ENCODE data around the gene MGAT4A. TPM values are rescaled to one million over a fixed set of nuclear protein-coding genes. Genes with fewer than 3 reads are reported as not detected.

Gene MGAT4A
- polyA plus RNA-seq, 2 donors: 2.8 to 3.0 TPM

DNA sequence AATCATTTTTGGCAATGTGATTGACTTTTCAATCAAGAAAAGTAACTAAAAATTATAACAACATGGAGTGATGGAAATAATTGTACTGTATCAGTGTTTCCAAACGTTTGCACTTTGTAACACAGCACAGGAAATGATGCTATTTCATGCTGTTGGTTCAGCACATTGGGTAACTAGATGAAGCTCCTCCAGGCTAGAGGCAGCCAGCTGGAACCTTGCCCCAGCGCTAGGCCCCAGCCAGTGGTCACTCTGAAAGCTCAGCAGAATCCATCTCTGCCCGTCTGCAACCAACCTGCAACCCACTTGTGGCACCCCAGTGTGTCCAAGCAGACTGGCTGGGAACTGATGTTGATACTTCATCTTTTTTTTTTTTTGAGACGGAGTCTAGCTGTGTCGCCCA is 107.3 kb downstream of the MGAT4A start:
- Histone ChIP-seq H3K9me3 (ENCODE audit: control insufficient read depth in 2 of 2, insufficient read depth in 1 of 2, low read depth in 1 of 2, low read length in 1 of 2) (no peaks in the 10 kb centered on the region), H3K36me3 (ENCODE audit: control insufficient read depth in 2 of 2, insufficient read depth in 2 of 2, low read length in 1 of 2) (peaks cover 0 to 3% of the 10 kb centered on the region in 2 donors), H3K27me3 (ENCODE audit: control insufficient read depth in 1 of 2, insufficient read depth in 2 of 2, low read length in 2 of 2) (no peaks in the 10 kb centered on the region), H3K4me3 (ENCODE audit: low read depth in 1 of 2, low read length in 2 of 2) (no peak overlapping the region), H3K4me1 (ENCODE audit: control insufficient read depth in 2 of 2, insufficient read depth in 2 of 2, low read length in 1 of 2) (no peaks in the 10 kb centered on the region), H3K27ac (ENCODE audit: low read depth in 2 of 2, low read length in 1 of 2) (no peak overlapping the region)
- 73 to 80% methylated on average over 5 of the region's 5 CpGs for WGBS, 2 donors

- peaks cover 11 to 17% of the 10 kb centered on the region in 2 donors for H3K36me3 ChIP-seq (ENCODE audit: control insufficient read depth in 2 of 2, insufficient read depth in 2 of 2, low read length in 1 of 2)
- no peaks in the 10 kb centered on the region for H3K27me3 ChIP-seq (ENCODE audit: control insufficient read depth in 1 of 2, insufficient read depth in 2 of 2, low read length in 2 of 2)
- no peak overlapping the region for H3K4me3 ChIP-seq (ENCODE audit: low read depth in 1 of 2, low read length in 2 of 2)
- H3K27ac ChIP-seq (ENCODE audit: low read depth in 2 of 2, low read length in 1 of 2): no peak overlapping the region
- no peaks in the 10 kb centered on the region for H3K4me1 ChIP-seq (ENCODE audit: control insufficient read depth in 2 of 2, insufficient read depth in 2 of 2, low read length in 1 of 2)
- no peaks in the 10 kb centered on the region for H3K9me3 ChIP-seq (ENCODE audit: control insufficient read depth in 2 of 2, insufficient read depth in 1 of 2, low read depth in 1 of 2, low read length in 1 of 2)
- 54 to 55% methylated on average over 5 of the region's 5 CpGs for WGBS, 2 donors
Measured at GRCh38 chr2:98617149-98617548, 113.8 kb downstream of the MGAT4A start.

- peaks cover 9 to 17% of the 10 kb centered on the region in 2 donors for H3K36me3 ChIP-seq (ENCODE audit: control insufficient read depth in 2 of 2, insufficient read depth in 2 of 2, low read length in 1 of 2)
- no peak overlapping the region for H3K4me3 ChIP-seq (ENCODE audit: low read depth in 1 of 2, low read length in 2 of 2)
- no peaks in the 10 kb centered on the region for H3K4me1 ChIP-seq (ENCODE audit: control insufficient read depth in 2 of 2, insufficient read depth in 2 of 2, low read length in 1 of 2)
- 87 to 90% methylated on average over 5 of the region's 5 CpGs for WGBS, 2 donors
- H3K27ac ChIP-seq (ENCODE audit: low read depth in 2 of 2, low read length in 1 of 2): no peak overlapping the region
- H3K9me3 ChIP-seq (ENCODE audit: control insufficient read depth in 2 of 2, insufficient read depth in 1 of 2, low read depth in 1 of 2, low read length in 1 of 2): no peaks in the 10 kb centered on the region
- no peaks in the 10 kb centered on the region for H3K27me3 ChIP-seq (ENCODE audit: control insufficient read depth in 1 of 2, insufficient read depth in 2 of 2, low read length in 2 of 2)
Measured at GRCh38 chr2:98615481-98615880, 115.5 kb downstream of the MGAT4A start.

GRCh38 chr2:98614024-98614739 is 116.8 kb downstream of the MGAT4A start:
- no peak overlapping the region for H3K27ac ChIP-seq (ENCODE audit: low read depth in 2 of 2, low read length in 1 of 2)
- H3K36me3 ChIP-seq (ENCODE audit: control insufficient read depth in 2 of 2, insufficient read depth in 2 of 2, low read length in 1 of 2): peaks cover 9 to 17% of the 10 kb centered on the region in 2 donors
- 96% methylated on average over 9 of the region's 9 CpGs for WGBS, 2 donors
- H3K9me3 ChIP-seq (ENCODE audit: control insufficient read depth in 2 of 2, insufficient read depth in 1 of 2, low read depth in 1 of 2, low read length in 1 of 2): no peaks in the 10 kb centered on the region
- H3K4me1 ChIP-seq (ENCODE audit: control insufficient read depth in 2 of 2, insufficient read depth in 2 of 2, low read length in 1 of 2): no peaks in the 10 kb centered on the region
- no peak overlapping the region for H3K4me3 ChIP-seq (ENCODE audit: low read depth in 1 of 2, low read length in 2 of 2)
- H3K27me3 ChIP-seq (ENCODE audit: control insufficient read depth in 1 of 2, insufficient read depth in 2 of 2, low read length in 2 of 2): no peaks in the 10 kb centered on the region

- Histone ChIP-seq H3K4me1 (ENCODE audit: control insufficient read depth in 2 of 2, insufficient read depth in 2 of 2, low read length in 1 of 2) (peaks cover 5% of the 10 kb centered on the region in 2 donors), H3K27me3 (ENCODE audit: control insufficient read depth in 1 of 2, insufficient read depth in 2 of 2, low read length in 2 of 2) (no peaks in the 10 kb centered on the region), H3K4me3 (ENCODE audit: low read depth in 1 of 2, low read length in 2 of 2) (peak overlapping the region; percentile 99 to 100), H3K9me3 (ENCODE audit: control insufficient read depth in 2 of 2, insufficient read depth in 1 of 2, low read depth in 1 of 2, low read length in 1 of 2) (no peaks in the 10 kb centered on the region), H3K27ac (ENCODE audit: low read depth in 2 of 2, low read length in 1 of 2) (peak overlapping the region; percentile 87 to 91), H3K36me3 (ENCODE audit: control insufficient read depth in 2 of 2, insufficient read depth in 2 of 2, low read length in 1 of 2) (peaks cover 4 to 6% of the 10 kb centered on the region in 2 donors)
- WGBS, 2 donors: 3% methylated on average over 29 of the region's 29 CpGs
Measured at GRCh38 chr2:98608962-98609604, 121.8 kb downstream of the MGAT4A start.

- H3K9me3 ChIP-seq (ENCODE audit: control insufficient read depth in 2 of 2, insufficient read depth in 1 of 2, low read depth in 1 of 2, low read length in 1 of 2): no peaks in the 10 kb centered on the region
- peak within 1 kb of the TSS; percentile 99 to 100 for H3K4me3 ChIP-seq (ENCODE audit: low read depth in 1 of 2, low read length in 2 of 2)
- 0 to 1% methylated on average over 81 to 93 of the region's 93 CpGs for WGBS, 2 donors
- H3K27me3 ChIP-seq (ENCODE audit: control insufficient read depth in 1 of 2, insufficient read depth in 2 of 2, low read length in 2 of 2): no peaks in the 10 kb centered on the region
- H3K4me1 ChIP-seq (ENCODE audit: control insufficient read depth in 2 of 2, insufficient read depth in 2 of 2, low read length in 1 of 2): peaks cover 5% of the 10 kb centered on the region in 2 donors
- H3K36me3 ChIP-seq (ENCODE audit: control insufficient read depth in 2 of 2, insufficient read depth in 2 of 2, low read length in 1 of 2): peaks cover 0 to 3% of the 10 kb centered on the region in 2 donors
- H3K27ac ChIP-seq (ENCODE audit: low read depth in 2 of 2, low read length in 1 of 2): peak within 1 kb of the TSS; percentile 87 to 91
Measured at GRCh38 chr2:98608116-98608961, 122.6 kb downstream of the MGAT4A start, which contains the start of the genes COA5 and UNC50. Gene COA5, minus strand, starts transcription at chr2:98608512. Its CDS starts 107 bp downstream, at chr2:98608405. Gene UNC50, plus strand, starts transcription at chr2:98608589. Its CDS starts 1,171 bp downstream, at chr2:98609760.

DNA sequence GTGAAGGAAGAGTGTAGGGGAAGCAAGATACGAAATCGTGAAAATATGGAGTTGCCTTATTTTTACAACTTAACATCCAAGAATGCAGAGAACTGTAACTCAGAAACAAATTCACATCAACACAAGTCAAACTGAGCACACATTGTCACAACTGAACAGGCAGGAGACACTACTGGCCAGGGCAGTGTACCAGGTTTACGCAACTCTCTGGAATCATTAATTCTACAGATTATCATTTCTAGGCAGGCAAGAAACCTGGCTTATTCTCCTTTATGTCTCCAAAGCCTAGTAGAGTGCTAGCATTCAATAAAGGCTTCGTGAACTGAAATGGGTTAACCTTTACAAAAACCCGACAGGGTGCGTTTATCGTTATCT is 123.2 kb downstream of the MGAT4A start:
- H3K4me1 ChIP-seq (ENCODE audit: control insufficient read depth in 2 of 2, insufficient read depth in 2 of 2, low read length in 1 of 2): peaks cover 5% of the 10 kb centered on the region in 2 donors
- H3K9me3 ChIP-seq (ENCODE audit: control insufficient read depth in 2 of 2, insufficient read depth in 1 of 2, low read depth in 1 of 2, low read length in 1 of 2): no peaks in the 10 kb centered on the region
- WGBS, 2 donors: 9 to 10% methylated on average over 7 of the region's 7 CpGs
- peak overlapping the region; percentile 87 to 91 for H3K27ac ChIP-seq (ENCODE audit: low read depth in 2 of 2, low read length in 1 of 2)
- H3K27me3 ChIP-seq (ENCODE audit: control insufficient read depth in 1 of 2, insufficient read depth in 2 of 2, low read length in 2 of 2): no peaks in the 10 kb centered on the region
- peak overlapping the region; percentile 99 to 100 for H3K4me3 ChIP-seq (ENCODE audit: low read depth in 1 of 2, low read length in 2 of 2)
- H3K36me3 ChIP-seq (ENCODE audit: control insufficient read depth in 2 of 2, insufficient read depth in 2 of 2, low read length in 1 of 2): peaks cover 0 to under 1% of the 10 kb centered on the region in 2 donors

DNA sequence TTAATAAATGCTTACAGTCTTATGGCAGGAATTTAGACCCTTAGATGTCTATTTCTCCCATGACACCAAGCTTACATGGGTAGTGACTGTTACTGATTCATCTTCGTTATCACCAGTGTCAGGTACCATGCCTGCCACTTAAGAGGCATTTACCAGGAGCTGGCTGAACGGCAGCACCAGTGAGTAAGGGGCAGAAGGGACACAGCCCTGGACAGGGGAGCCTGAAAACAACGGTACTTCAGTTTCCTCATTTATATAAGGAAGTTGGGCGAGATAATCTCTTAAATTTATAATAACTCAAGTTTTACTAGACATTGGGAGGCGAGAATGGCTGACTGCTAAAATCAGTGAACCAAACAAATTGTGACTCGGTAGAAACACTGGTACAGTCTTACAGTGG is 123.8 kb downstream of the MGAT4A start:
- H3K4me1 ChIP-seq (ENCODE audit: control insufficient read depth in 2 of 2, insufficient read depth in 2 of 2, low read length in 1 of 2): peaks cover 5% of the 10 kb centered on the region in 2 donors
- no peaks in the 10 kb centered on the region for H3K9me3 ChIP-seq (ENCODE audit: control insufficient read depth in 2 of 2, insufficient read depth in 1 of 2, low read depth in 1 of 2, low read length in 1 of 2)
- no peak overlapping the region for H3K27ac ChIP-seq (ENCODE audit: low read depth in 2 of 2, low read length in 1 of 2)
- no peaks in the 10 kb centered on the region for H3K27me3 ChIP-seq (ENCODE audit: control insufficient read depth in 1 of 2, insufficient read depth in 2 of 2, low read length in 2 of 2)
- 47 to 63% methylated on average over 6 of the region's 6 CpGs for WGBS, 2 donors
- no peaks in the 10 kb centered on the region for H3K36me3 ChIP-seq (ENCODE audit: control insufficient read depth in 2 of 2, insufficient read depth in 2 of 2, low read length in 1 of 2)
- peak overlapping the region in 1 of 2 donors; percentile 99 for H3K4me3 ChIP-seq (ENCODE audit: low read depth in 1 of 2, low read length in 2 of 2)

- Histone ChIP-seq H3K27me3 (ENCODE audit: control insufficient read depth in 1 of 2, insufficient read depth in 2 of 2, low read length in 2 of 2) (no peaks in the 10 kb centered on the region), H3K36me3 (ENCODE audit: control insufficient read depth in 2 of 2, insufficient read depth in 2 of 2, low read length in 1 of 2) (no peaks in the 10 kb centered on the region), H3K4me3 (ENCODE audit: low read depth in 1 of 2, low read length in 2 of 2) (no peak overlapping the region), H3K9me3 (ENCODE audit: control insufficient read depth in 2 of 2, insufficient read depth in 1 of 2, low read depth in 1 of 2, low read length in 1 of 2) (no peaks in the 10 kb centered on the region), H3K4me1 (ENCODE audit: control insufficient read depth in 2 of 2, insufficient read depth in 2 of 2, low read length in 1 of 2) (peaks cover 5% of the 10 kb centered on the region in 2 donors), H3K27ac (ENCODE audit: low read depth in 2 of 2, low read length in 1 of 2) (no peak overlapping the region)
- 76 to 88% methylated on average over 7 of the region's 7 CpGs for WGBS, 2 donors
Measured at GRCh38 chr2:98606431-98606830, 124.5 kb downstream of the MGAT4A start.

All from esophagus (tissue), 2 donors.